HG03159 (cell line): ENCODE data around the gene GPR63.
A peak's percentile ranks its signal among the peaks of the same experiment; 100 is the strongest.

Source experiments
- ATAC-seq: cut with Tn5 transposase; IDR thresholded peaks from one replicate; pipeline ENCODE4 v1.9.1; 2021; ENCODE audit warnings: mild to moderate bottlenecking, moderate library complexity; ENCODE audit not compliant: unreplicated experiment

GPR63 gene

DNA sequence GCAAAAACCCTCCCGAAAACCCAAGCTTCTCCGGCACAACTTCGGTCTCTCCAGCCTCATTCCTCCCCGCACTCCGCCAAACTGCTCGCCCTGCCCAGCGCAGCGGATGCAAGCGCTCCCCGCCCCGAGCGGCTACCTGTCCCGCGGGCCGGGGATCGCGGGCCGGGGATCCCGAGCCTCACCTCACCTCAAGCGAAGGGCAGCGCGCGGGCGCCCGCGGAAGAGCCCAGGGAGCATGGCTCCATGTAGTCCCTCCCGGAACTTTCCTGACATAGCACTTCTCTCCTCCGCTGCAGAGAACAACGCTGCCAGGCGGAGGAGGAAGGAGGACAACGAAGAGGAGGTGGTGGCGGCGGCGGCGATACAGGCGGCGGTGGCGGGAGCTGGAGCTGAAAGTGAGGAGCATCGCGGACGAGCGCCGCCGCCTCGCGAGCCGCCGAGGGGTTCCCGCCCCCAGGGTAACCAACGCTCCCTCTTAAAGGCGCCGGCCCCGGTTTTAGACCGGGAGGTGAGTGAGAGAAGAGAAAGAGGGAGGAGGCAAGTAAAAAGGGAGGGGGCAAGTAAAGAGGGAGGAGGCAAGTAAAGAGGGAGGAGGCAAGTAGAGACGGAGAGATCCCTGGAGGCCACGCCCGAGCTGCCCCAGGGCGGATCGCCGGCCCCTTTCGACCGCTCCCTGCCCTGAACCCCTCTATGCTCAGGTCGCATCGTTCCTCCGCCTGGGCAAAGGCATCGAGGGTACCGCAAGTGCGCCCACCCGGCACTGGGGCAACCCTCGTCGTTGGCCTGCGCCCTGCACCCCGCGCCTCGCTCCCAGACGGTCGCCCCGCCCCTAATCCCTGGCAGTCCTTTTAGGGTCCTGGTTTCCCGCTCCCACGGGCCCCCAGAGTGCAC lies at the start of gene GPR63:
Gene GPR63, minus strand, starts transcription at position 397 of the 891 bp plus-strand sequence. CDS start 37,746 bp downstream, outside the sequence.
- ATAC-seq = peak; percentile 89

DNA sequence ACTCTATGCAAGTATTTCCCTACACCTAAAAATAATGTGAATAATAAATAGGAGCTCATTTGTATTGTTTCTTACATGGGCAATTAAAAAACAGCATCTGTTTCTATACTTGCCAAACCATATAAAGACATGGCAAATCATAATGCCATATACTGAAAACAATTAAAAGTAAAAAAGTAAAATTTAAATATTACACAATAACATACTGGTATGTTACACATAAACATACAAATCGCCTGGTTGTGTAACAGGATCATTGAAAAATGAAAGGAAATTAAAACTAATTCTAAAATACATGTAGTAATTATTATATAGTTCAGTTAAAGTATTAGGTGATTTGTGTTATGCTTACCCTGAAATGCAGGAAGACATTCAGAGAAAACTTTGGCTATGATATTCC lies 49.2 kb upstream of the GPR63 start:
- ATAC-seq = no peak

DNA sequence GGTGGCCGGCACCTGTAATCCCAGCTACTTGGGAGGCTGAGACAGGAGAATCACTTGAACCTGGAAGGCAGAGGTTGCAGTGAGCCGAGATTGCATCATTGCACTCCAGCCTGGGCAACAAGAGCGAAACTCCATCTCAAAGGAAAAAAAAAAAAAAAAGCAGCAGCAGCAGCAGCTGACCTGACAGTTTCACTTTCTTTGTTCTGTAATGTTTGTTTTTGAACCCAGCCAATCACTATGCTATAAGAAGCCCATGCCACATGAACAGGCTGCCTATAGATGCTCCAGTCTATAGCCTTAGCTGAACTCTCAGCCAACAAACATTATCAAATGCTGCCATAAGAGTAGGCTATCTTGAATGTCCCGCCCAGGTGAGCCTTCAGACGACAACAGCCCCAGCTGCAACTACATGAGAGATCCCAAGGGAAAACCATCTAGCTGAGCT lies 47.9 kb upstream of the GPR63 start:
- peak; percentile 98 for ATAC-seq

DNA sequence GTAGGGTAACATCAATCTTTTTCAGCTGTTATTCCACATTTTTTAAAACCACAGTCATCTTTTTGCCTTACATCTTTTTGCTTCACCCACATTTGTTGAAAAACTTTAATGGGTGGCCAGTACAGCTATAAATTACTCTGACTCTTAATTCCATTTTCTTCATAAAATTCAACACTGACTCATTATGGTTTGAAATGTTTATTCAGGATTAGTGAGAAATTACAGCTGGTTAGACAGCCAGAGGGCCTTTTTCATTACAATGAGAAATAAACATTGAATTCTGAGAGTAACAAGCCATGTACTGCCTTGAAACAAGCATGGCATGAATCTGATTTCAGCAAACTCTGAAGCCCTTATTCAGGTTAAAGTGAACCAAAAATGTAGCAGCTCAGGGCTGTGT lies 40.9 kb upstream of the GPR63 start:
- ATAC-seq = no peak

DNA sequence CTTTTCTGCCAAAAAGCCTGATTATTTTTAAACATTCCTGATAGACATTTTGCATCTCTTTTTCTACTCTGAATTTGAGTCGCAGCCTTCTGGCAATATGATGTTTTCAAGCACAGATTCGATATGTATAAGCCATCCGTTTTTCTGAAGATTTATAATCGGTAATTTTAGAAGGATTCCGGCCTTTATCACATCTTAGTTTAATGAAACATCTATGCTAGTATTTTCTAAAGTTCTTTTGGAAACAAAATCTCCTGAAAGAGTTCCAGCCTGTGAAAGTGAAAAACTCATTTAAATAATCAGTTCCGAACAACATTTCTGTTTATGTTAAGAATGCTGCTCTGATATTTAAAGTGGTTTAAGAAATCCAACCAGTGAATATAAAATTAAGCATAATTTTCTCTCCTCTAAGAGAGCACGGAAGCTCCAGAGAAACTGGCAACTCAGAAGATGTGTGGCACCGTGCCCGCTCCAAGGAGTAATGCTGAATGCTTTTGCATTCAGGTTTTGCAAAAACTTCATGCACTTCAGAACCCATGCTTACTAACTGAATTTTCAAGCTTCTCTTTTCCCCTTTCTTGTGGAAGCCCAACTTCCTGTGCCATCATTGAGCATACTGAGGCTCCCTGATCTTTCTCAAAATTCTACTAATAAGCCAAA lies 39.7 kb upstream of the GPR63 start:
- ATAC-seq = no peak

DNA sequence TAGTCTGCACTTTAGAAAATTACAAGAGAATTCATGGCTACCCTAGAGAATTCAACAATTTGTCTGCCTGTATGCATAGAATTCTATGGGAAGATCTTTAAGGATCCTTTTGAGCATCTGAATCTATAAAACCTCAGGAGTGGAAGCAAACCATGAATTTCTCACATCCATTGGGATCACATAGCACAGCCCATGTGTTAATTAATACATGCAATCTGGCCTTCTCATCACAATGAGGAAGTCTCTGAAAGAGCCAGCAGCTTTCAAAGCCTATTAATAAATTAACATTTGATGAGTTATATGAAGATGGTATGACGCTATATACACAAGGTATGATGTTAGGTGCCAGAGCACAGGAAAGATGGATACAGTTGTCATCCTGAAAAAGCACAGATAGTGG lies 35.7 kb upstream of the GPR63 start:
- no peak for ATAC-seq

DNA sequence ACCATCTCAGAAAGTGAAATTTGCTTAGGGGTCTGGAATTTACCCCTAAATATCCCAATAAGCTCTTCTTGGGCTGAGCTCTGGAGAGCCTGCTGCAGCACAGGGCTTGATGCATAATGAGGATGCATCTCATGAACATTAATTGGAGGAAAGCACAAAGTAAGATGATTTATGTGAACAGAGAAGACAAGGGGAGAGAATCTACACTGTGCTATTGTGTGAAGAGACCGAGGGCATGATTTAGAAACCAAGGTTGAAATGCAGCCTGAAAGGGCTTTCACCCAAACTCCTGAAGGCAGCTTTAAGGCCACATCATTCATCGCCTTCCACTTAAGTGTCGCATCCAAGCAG lies 27.8 kb upstream of the GPR63 start:
- no peak for ATAC-seq

- no peak for ATAC-seq
Observed at GRCh38 chr6:96864216-96865054, 27.2 kb upstream of the GPR63 start.

DNA sequence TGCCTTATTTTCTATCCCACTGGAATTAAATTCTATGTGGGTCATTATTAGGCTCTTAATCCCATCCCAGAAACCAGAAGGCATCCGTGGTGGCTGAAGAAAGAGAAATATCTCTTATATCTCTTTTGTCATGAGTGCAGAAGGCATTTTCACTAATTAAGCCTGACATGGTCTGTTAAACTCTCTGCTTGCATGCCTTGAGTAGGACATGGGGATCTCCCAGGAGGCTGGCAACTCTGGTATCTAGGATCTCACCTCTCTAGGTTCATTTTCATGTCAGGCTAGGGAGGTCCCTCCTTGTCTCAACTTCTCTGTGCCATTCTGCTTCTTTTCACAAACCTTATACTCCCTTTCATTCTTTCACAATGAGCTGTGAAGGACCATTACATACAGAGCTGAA lies 25.3 kb upstream of the GPR63 start:
- no peak for ATAC-seq

DNA sequence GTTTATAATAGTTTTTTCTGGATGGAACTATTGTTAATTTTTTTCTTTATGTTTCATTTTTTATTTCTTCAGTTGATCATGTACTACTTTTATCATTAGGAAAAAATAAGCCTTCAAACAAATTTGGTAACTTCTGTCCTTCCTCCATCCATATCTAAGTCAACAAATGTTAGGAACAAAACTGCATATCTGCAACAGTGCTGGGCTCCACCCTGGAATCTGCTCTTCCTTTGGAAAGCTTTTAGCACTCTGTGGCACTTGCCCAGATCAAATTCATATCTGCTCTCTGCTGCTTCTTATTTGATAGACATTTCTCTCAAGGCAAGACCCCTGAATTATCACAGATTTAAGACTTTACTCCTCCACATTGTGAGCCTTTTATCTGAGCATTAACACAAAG lies 24.3 kb upstream of the GPR63 start:
- no peak for ATAC-seq

- ATAC-seq = no peak
Observed at GRCh38 chr6:96856856-96857255, 19.6 kb upstream of the GPR63 start.

- no peak for ATAC-seq
Observed at GRCh38 chr6:96853083-96853482, 15.8 kb upstream of the GPR63 start.

DNA sequence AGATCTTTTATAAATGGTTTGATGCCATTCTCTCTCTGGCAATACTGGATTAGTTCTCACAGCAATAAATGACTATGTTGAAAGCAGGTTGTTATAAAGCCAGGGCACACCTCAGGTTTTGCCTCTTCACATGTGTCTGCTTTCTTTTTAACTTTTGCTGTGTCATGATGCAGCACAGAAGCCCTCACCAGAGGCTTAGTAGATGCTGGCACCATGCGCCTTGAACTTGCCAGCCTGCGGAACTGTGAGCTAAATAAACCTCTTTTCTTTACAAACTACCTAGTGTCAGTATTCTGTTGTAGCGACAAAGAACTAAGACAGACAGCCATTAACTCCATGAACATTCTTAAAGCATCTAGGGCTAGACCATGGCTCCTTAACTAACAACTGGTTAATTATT lies 15.3 kb upstream of the GPR63 start:
- ATAC-seq = no peak

DNA sequence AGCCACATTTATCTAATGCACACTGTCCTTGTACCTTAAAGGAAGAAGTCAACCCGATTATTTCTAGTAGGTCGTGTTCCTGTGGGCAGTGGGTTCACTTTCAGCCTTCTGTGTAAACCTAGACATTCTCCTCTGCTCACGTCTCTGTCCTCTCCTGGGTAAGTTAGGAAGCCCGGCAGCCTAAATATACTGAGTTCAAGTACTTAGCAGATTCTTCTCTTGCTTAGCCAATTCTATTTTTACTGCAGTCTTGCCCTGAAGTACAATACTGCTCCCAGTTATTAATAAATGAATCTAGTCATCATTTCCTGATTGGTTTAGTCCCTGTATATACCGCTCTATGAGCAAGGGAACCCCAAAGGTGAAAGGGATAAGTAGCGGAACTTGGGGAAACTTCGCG lies 14.6 kb upstream of the GPR63 start:
- ATAC-seq = no peak

GRCh38 chr6:96849615-96850014 lies 12.3 kb upstream of the GPR63 start:
- no peak for ATAC-seq

- no peak for ATAC-seq
Observed at GRCh38 chr6:96844530-96844929, 7.3 kb upstream of the GPR63 start.

DNA sequence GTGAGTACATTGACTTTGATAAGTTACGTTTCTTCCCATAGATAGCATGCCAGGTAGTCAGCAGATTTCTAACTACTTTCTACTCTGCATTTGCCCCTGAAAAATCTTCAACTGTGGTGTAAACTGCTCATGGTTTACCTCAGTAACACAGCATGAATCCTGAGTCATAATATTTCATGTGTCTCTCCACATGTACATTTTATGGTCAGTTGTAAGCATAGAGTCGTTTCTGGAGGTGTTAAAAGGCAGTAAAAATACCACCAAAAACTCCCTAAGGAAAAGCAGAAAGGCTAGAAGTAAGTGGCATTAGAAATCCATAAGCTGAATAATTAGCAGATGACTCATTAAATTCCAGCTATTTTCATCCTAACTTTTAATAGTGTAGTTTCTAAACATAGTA lies 4.1 kb upstream of the GPR63 start:
- no peak for ATAC-seq

- peak; percentile 10 for ATAC-seq
Observed at GRCh38 chr6:96836631-96837080, 621 bp downstream of the GPR63 start.

DNA sequence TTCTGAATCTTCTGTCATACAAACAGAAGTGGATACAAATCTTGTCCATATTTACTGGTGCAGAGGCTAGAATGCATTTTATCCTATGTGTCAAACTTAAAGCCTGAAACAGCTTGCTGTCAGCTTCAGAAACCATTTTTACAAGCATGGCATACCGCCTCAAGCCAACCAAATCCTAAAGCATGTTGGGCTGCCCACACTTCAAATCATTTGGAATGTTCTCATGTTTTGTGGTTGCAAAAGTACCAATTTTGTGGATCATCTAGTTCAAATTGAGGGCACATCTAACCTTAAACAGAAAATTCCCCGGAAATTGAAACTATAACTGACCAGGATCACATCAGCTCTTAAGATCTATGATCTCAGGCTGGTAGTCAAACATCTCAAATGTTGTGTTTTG lies 3.2 kb downstream of the GPR63 start:
- no peak for ATAC-seq

- no peak for ATAC-seq
Observed at GRCh38 chr6:96832780-96833179, 4.5 kb downstream of the GPR63 start.

- no peak for ATAC-seq
Observed at GRCh38 chr6:96826865-96827264, 10.4 kb downstream of the GPR63 start.
